Stimulated activated CD8-positive, alpha-beta memory T cell treated with anti-CD3 and anti-CD28 coated beads, Interleukin-12 subunit alpha, Interleukin-12 subunit beta, amount 100 ng/mL, for 4 hours (primary cell): ENCODE data around the gene WDFY1.
A peak's percentile ranks its signal among the peaks of the same experiment; 100 is the strongest.

ENCODE experiments used
- DNase-seq: peaks from one replicate; pipeline ENCODE4 v3.0.0-alpha.2; 2020; ENCODE audit warnings: low read depth

WDFY1 gene, protein sequence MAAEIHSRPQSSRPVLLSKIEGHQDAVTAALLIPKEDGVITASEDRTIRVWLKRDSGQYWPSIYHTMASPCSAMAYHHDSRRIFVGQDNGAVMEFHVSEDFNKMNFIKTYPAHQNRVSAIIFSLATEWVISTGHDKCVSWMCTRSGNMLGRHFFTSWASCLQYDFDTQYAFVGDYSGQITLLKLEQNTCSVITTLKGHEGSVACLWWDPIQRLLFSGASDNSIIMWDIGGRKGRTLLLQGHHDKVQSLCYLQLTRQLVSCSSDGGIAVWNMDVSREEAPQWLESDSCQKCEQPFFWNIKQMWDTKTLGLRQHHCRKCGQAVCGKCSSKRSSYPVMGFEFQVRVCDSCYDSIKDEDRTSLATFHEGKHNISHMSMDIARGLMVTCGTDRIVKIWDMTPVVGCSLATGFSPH

DNA sequence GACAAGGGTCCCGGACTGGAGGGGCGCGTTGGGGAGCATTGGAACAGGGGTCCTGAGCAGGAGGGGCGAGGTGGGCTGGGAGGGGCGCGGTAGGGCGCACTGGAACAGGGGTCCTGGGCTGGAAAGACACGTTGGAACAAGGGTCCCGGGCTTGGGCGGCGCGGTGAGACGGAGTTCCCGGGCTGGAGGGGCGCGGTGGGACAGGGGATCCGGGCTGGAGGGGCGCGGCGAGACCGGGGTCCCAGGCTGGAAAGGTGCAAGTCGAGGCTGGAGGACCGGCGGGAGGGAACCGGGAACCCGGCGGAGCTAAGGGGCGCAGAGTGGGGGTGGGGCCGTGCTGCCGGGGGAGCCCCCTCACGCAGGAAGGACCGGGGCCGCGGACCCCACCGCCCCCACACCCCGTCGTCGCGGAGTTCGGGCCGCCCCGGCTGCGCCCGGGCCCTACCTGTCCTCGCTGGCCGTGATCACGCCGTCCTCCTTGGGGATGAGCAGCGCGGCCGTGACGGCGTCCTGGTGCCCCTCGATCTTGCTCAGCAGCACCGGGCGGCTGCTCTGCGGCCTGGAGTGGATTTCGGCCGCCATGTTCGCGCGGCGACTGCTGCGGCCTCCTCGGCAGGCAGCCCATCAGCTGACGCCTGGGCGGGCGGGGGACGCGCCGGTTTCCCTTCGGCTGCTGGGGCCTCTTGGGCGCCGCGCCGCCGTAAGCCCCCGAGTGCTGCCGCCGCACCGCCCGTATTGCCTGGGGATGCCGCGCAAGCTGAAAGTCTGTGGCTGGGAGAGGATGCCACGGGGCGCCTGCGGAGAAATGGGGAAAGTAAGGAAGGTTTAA lies at the start of gene WDFY1:
TSS of gene WDFY1 (minus strand) at position 633 of the 829 bp plus-strand sequence. CDS start at position 582, 51 bp downstream.
- DNase-seq: peak; percentile 71

GRCh38 chr2:223994562-223995162 lies 49.5 kb upstream of the WDFY1 start:
- no peak for DNase-seq

DNA sequence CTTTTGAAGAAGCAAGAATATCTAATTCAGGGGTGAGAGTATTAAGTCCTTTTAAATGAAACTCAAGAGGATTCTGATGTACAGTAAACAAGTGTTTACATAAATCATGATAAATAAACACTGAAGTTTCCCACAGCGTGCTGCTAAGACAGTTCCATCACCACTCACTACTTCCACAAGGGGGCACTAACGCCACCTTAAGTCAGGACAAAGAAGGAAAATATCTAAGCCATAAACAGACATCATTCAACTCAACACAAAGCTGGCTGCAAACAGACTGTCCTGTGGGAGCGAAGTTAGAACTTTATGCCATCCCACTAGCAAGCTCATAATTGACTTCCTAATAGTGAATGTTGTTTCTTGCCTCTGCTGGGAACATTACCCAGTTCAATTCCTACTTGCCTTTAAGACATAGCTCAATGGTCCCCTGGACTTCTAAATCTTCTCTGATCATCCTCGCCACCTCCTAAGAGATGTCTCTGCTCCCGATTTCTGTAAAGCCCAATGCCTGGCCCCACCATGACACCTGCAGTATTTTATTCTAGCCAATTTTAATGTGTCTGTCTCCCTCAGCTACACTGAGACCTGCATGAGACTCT lies 48.6 kb upstream of the WDFY1 start:
- DNase-seq: peak; percentile 19

GRCh38 chr2:223991611-223992010 lies 46.5 kb upstream of the WDFY1 start:
- DNase-seq: no peak

- no peak for DNase-seq
Measured at GRCh38 chr2:223989856-223990232, 44.7 kb upstream of the WDFY1 start.

GRCh38 chr2:223989206-223989855 lies 44.2 kb upstream of the WDFY1 start:
- DNase-seq: no peak

GRCh38 chr2:223981241-223981640 lies 36.1 kb upstream of the WDFY1 start:
- DNase-seq: no peak

GRCh38 chr2:223980803-223981202 lies 35.7 kb upstream of the WDFY1 start:
- DNase-seq: no peak

DNA sequence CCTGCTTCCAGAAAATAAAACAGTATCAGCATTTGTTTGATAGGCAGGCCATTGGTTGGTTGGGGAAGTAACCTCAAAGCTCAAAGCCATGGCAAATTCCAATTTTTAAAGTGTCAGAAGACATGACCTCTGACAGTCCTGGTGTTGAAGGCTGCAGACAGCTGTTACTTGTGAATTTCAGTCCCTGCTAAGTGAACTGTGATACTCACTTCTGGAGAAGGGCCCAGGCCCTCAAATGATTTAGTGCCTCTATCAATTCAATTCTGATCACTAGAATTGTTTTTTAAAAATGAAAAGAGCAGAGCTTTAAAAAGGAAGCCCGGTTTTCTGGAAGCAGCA lies 35.2 kb upstream of the WDFY1 start:
- no peak for DNase-seq

GRCh38 chr2:223979730-223980396 lies 34.7 kb upstream of the WDFY1 start:
- no peak for DNase-seq

DNA sequence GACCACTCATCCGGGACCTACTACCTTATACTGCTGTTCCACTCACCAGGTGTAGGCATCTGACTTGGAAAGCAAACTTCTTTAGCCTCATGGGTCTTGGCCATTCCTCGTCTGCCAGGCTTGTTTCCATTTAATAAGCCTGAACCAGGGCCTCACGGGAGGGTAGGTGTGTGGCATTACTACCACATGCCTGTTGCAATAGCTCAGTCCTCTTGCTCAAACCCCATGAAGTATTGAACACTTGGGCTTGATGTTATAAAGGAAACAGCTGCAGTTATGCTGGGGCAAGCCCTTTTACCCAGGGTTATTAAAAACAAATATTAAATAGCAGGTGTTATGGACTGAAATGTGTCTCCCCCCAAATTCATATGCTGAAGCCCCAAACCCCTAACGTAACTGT lies 33.3 kb upstream of the WDFY1 start:
- no peak for DNase-seq

DNA sequence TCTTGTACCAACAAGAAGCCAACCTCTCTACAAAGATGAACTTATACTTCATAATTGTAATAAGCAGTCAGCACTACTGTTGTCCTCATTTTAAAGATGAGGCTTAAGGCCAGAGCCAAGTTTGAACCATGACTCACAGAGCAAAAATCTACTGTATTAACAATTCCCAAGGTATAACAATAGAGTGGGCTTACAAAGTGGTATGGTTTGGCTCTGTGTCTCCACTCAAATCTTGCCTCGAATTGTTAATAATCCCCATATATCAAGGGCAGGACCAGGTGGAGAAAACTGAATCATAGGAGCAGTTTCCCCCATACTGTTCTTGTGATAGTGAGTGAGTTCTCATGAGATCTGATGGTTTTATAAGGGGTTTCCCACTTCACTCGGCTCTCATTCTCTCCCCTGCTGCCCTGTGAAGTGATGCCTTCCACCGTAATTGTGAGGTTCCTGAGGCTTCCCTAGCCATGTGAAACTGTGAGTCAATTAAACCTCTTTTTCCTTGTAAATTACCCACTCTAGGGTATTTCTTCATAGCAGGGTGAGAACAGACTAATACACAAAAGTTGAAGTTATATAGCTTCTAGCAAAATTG lies 31.6 kb upstream of the WDFY1 start:
- DNase-seq: no peak

DNA sequence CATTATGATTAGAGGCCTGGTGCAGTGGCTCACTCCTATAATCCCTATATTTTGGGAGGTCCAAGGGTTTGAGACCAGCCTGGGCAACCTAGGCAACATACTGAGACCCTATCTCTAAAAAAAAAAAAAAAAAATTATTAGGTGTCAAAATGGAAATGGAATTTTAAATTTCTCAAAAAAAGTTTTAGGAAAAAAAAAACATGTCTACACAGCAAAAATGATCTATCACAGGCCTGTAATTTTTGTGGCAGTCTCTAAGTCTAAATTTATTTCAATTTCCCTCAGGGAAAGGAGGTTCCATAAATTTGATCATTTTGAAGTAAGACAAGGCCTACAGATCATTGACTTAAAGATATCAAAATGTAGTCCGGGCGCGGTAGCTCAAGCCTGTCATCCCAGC lies 28.5 kb upstream of the WDFY1 start:
- DNase-seq: no peak

GRCh38 chr2:223972656-223973102 lies 27.5 kb upstream of the WDFY1 start:
- DNase-seq: no peak

GRCh38 chr2:223971731-223972130 lies 26.6 kb upstream of the WDFY1 start:
- no peak for DNase-seq

- no peak for DNase-seq
Measured at GRCh38 chr2:223970343-223971128, 25.4 kb upstream of the WDFY1 start.

- no peak for DNase-seq
Measured at GRCh38 chr2:223969856-223970255, 24.7 kb upstream of the WDFY1 start.

DNA sequence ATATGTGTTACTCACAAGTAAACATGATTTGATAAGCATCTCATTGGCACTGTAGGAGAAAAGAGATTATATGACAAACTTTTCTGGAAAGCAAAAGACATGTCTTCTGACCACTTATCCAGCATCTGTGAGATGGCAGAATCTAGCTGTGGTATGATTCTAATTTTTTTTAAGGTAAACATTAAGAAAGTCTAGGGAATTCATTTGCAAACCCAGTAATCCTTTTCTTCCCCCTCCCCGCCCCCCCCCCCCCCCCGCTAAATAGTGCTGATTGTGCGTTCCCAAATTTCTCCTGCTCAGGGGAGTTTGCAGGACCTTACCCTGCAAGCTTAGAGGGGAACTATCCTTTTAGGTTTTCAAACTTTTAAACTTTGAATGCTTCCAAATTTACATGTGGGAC lies 24.2 kb upstream of the WDFY1 start:
- DNase-seq: no peak

- DNase-seq: no peak
Measured at GRCh38 chr2:223967981-223968380, 22.8 kb upstream of the WDFY1 start.

GRCh38 chr2:223959688-223960087 lies 14.6 kb upstream of the WDFY1 start:
- no peak for DNase-seq
